H1 (cell line): ENCODE measurements around the gene SOHLH1. TPM values are rescaled to one million over a fixed set of nuclear protein-coding genes. Genes with fewer than 3 reads are reported as not detected.

Experiments used
- CTCF ChIA-PET: fragments of 300-600 bp; sonication (Branson Sonifier 250); formaldehyde crosslinking; loops from one replicate; lab custom pipeline; 2021; ENCODE audit not compliant: partially characterized antibody; lab: Charles Lee
- POLR2A ChIA-PET: fragments of 300-600 bp; sonication (Branson Sonifier 250); formaldehyde crosslinking; loops from one replicate; lab custom pipeline; 2021; ENCODE audit warnings: inconsistent platforms; ENCODE audit not compliant: partially characterized antibody; lab: Charles Lee
- DNase-seq, 2 experiments: peaks; one replicate each; pipeline versions ENCODE4 v3.0.0 to v3.0.0-alpha.2; 2010 to 2022; ENCODE audit warnings: low spot score in 2 of 2, low read depth in 1 of 2, mixed read lengths in 1 of 2
- FAIRE-seq: peaks from 2 replicates; lab custom pipeline; 2011; peaks lifted over from hg19 to GRCh38; lab: Jason Lieb, UNC
- H2AFZ ChIP-seq: 2 replicates; pipeline ENCODE4 v1.8.1; 2012; ENCODE audit warnings: low read length, inconsistent platforms
- H2AK5ac ChIP-seq: 2 replicates; pipeline ENCODE4 v1.6.1; 2013; ENCODE audit warnings: low read depth, low read length
- H2BK120ac ChIP-seq: replicated peaks from 2 replicates; pipeline ENCODE3; 2013; ENCODE audit warnings: low read depth, low read length, inconsistent platforms
- H2BK12ac ChIP-seq: 2 replicates; pipeline ENCODE4 v1.6.1; 2013; ENCODE audit warnings: low read depth, low read length
- H2BK15ac ChIP-seq: 2 replicates; pipeline ENCODE4 v1.6.1; 2013; ENCODE audit warnings: low read length
- H2BK20ac ChIP-seq: 2 replicates; pipeline ENCODE4 v1.6.1; 2013; ENCODE audit warnings: low read length
- H2BK5ac ChIP-seq: 2 replicates; pipeline ENCODE4 v1.6.1; 2013; ENCODE audit warnings: low read depth, low read length
- H3K14ac ChIP-seq: 2 replicates; pipeline ENCODE4 v1.6.1; 2013; ENCODE audit warnings: inconsistent platforms; ENCODE audit not compliant: insufficient read length
- H3K18ac ChIP-seq: 2 replicates; pipeline ENCODE4 v1.6.1; 2013; ENCODE audit warnings: low read length; ENCODE audit errors: extremely low read depth
- H3K23ac ChIP-seq: 2 replicates; pipeline ENCODE4 v1.6.1; 2013; ENCODE audit warnings: inconsistent platforms; ENCODE audit not compliant: insufficient read length
- H3K23me2 ChIP-seq: 2 replicates; pipeline ENCODE4 v1.6.1; 2013; ENCODE audit warnings: low read depth, low read length
- H3K27ac ChIP-seq: 2 replicates; pipeline ENCODE4 v1.6.1; 2011; ENCODE audit warnings: low read depth, low read length, inconsistent platforms
- H3K27me3 ChIP-seq, 4 experiments: replicated peaks in 1 of 4; 1 replicate in 1 of 4; 2 replicates in 3 of 4; pipeline versions ENCODE4 v1.6.1 to v1.8.1; 2011 to 2013; ENCODE audit warnings: low read length in 3 of 4, mild to moderate bottlenecking in 3 of 4, inconsistent platforms in 2 of 4, mixed read lengths in 2 of 4, moderate library complexity in 1 of 4; ENCODE audit not compliant: control insufficient read depth in 3 of 4, insufficient read depth in 3 of 4; ENCODE audit errors: extremely low read depth in 1 of 4
- H3K36me3 ChIP-seq, 4 experiments: 2 replicates each; pipeline versions ENCODE4 v1.6.1 to v1.8.1; 2011 to 2013; ENCODE audit warnings: mild to moderate bottlenecking in 4 of 4, low read length in 3 of 4, moderate library complexity in 2 of 4, control low read depth in 1 of 4, inconsistent platforms in 1 of 4; ENCODE audit not compliant: insufficient read depth in 4 of 4, control insufficient read depth in 2 of 4
- H3K4ac ChIP-seq: replicated peaks from 2 replicates; pipeline ENCODE3; 2013; ENCODE audit warnings: low read length, low read depth, mixed read lengths, inconsistent platforms; ENCODE audit not compliant: insufficient read length
- H3K4me1 ChIP-seq, 4 experiments: replicated peaks in 1 of 4; 1 replicate in 1 of 4; 2 replicates in 3 of 4; pipeline versions ENCODE4 v1.6.1 to v1.8.1; 2011 to 2013; ENCODE audit warnings: low read length in 3 of 4, inconsistent platforms in 2 of 4, mixed read lengths in 1 of 4; ENCODE audit not compliant: insufficient read depth in 4 of 4, control insufficient read depth in 3 of 4
- H3K4me2 ChIP-seq, 2 experiments: 2 replicates each; pipeline versions ENCODE4 v1.6.1 to v1.8.1; 2011 to 2013; ENCODE audit warnings: low read depth in 2 of 2, low read length in 2 of 2, control low read depth in 1 of 2, inconsistent platforms in 1 of 2, mild to moderate bottlenecking in 1 of 2; ENCODE audit not compliant: insufficient read depth in 1 of 2
- H3K4me3 ChIP-seq, 4 experiments: fragments of 200-600, 300-600 bp in 1 of 4; sonication (generic), shearing (Covaris generic), sonication (Bioruptor Twin) in 1 of 4; 2 replicates each; pipeline versions ENCODE4 v1.5.1 to v1.8.1; 2011 to 2016; ENCODE audit warnings: low read length in 4 of 4, low read depth in 3 of 4, control low read depth in 2 of 4, inconsistent platforms in 2 of 4, mild to moderate bottlenecking in 2 of 4, mixed read lengths in 1 of 4, moderate library complexity in 1 of 4; ENCODE audit not compliant: insufficient read depth in 2 of 4; ENCODE audit errors: extremely low read depth in 1 of 4
- H3K56ac ChIP-seq: replicated peaks from 2 replicates; pipeline ENCODE3; 2013; ENCODE audit warnings: low read depth, mild to moderate bottlenecking, mixed read lengths, low read length, inconsistent platforms; ENCODE audit not compliant: insufficient read length
- H3K79me1 ChIP-seq: 2 replicates; pipeline ENCODE4 v1.6.1; 2013; ENCODE audit warnings: low read depth, low read length, control low read depth
- H3K79me2 ChIP-seq, 2 experiments: 2 replicates each; pipeline versions ENCODE4 v1.6.1 to v1.8.1; 2012 to 2013; ENCODE audit warnings: low read length in 2 of 2, mild to moderate bottlenecking in 2 of 2, inconsistent platforms in 1 of 2; ENCODE audit not compliant: insufficient read depth in 2 of 2, control insufficient read depth in 1 of 2
- H3K9ac ChIP-seq, 4 experiments: replicated peaks in 1 of 4; 1 replicate in 1 of 4; 2 replicates in 3 of 4; pipeline versions ENCODE4 v1.6.1 to v1.8.1; 2011 to 2013; ENCODE audit warnings: low read depth in 3 of 4, low read length in 3 of 4, control low read depth in 2 of 4, mild to moderate bottlenecking in 2 of 4, moderate library complexity in 2 of 4, inconsistent platforms in 1 of 4; ENCODE audit errors: extremely low read depth in 1 of 4
- H3K9me3 ChIP-seq, 2 experiments: 2 replicates each; pipeline versions ENCODE4 v1.6.1 to v1.8.1; 2012 to 2013; ENCODE audit warnings: mild to moderate bottlenecking in 2 of 2, moderate library complexity in 2 of 2, control low read depth in 1 of 2, inconsistent platforms in 1 of 2, low read depth in 1 of 2, low read length in 1 of 2, mixed read lengths in 1 of 2; ENCODE audit not compliant: insufficient read depth in 2 of 2
- H4K20me1 ChIP-seq, 2 experiments: replicated peaks in 1 of 2; 2 replicates each; pipeline versions ENCODE3 to v1.8.1; 2011 to 2013; ENCODE audit warnings: inconsistent platforms in 2 of 2, low read length in 2 of 2, mild to moderate bottlenecking in 1 of 2; ENCODE audit not compliant: insufficient read depth in 2 of 2, control insufficient read depth in 1 of 2
- H4K5ac ChIP-seq: 2 replicates; pipeline ENCODE4 v1.6.1; 2013; ENCODE audit warnings: low read length, low read depth, mixed read lengths, inconsistent platforms; ENCODE audit not compliant: insufficient read length
- H4K8ac ChIP-seq: 2 replicates; pipeline ENCODE4 v1.8.0; 2013; ENCODE audit warnings: mild to moderate bottlenecking, moderate library complexity, low read length, inconsistent platforms; ENCODE audit not compliant: insufficient read depth; ENCODE audit errors: extremely low read depth
- H4K91ac ChIP-seq: replicated peaks from 2 replicates; pipeline ENCODE3; 2013; ENCODE audit warnings: low read length, mixed read lengths, inconsistent platforms; ENCODE audit not compliant: insufficient read length
- BCL11A ChIP-seq, 2 experiments: IDR thresholded peaks; one replicate each; pipeline ENCODE4 v1.6.1; 2011; ENCODE audit warnings: low read depth in 2 of 2, low read length in 2 of 2, mild to moderate bottlenecking in 2 of 2
- NRF1 ChIP-seq: IDR thresholded peaks from 2 replicates; pipeline ENCODE4 v1.6.1; 2011; ENCODE audit warnings: mild to moderate bottlenecking, low read depth, low read length, improper control_type of control experiment
- POLR2A ChIP-seq, 2 experiments: IDR thresholded peaks; 1 replicate in 1 of 2; 2 replicates in 1 of 2; pipeline ENCODE4 v1.6.1; 2011; ENCODE audit warnings: low read depth in 2 of 2, low read length in 2 of 2, mild to moderate bottlenecking in 2 of 2; ENCODE audit errors: control extremely low read depth in 1 of 2
- POLR2AphosphoS5 ChIP-seq: IDR thresholded peaks from 2 replicates; pipeline ENCODE4 v1.6.1; 2011; ENCODE audit warnings: low read depth, low read length
- RAD21 ChIP-seq, 2 experiments: IDR thresholded peaks in 1 of 2; conservative IDR thresholded peaks in 1 of 2; 2 replicates each; pipeline ENCODE4 v1.6.1; 2011; ENCODE audit warnings: low read depth in 2 of 2, low read length in 2 of 2, improper control_type of control experiment in 1 of 2, inconsistent platforms in 1 of 2, mild to moderate bottlenecking in 1 of 2, moderate library complexity in 1 of 2
- RNF2 ChIP-seq: fragments of 200-900, 300-1000 bp; sonication (generic); IDR thresholded peaks from 2 replicates; pipeline ENCODE4 v1.7.1; 2016; ENCODE audit warnings: borderline replicate concordance, low read depth, mild to moderate bottlenecking, antibody characterized with exemption, low read length; ENCODE audit not compliant: poor library complexity, severe bottlenecking; ENCODE audit errors: missing control alignments
- WGBS, 2 experiments: shearing (Covaris generic) in 1 of 2; methylation state at CpG; one replicate each; pipeline versions ENCODE4 v1.1.6 to v1.1.7; 2013 to 2015; ENCODE audit warnings: low lambda C conversion rate in 2 of 2, mixed read lengths in 2 of 2, inconsistent platforms in 1 of 2, low coverage in 1 of 2, missing lambda C conversion rate in 1 of 2; ENCODE audit not compliant: insufficient replicate concordance in 2 of 2, insufficient coverage in 1 of 2, insufficient read length in 1 of 2; ENCODE audit errors: extremely low coverage in 1 of 2, missing lambda C conversion rate in 1 of 2; 5-methylcytosine and 5-hydroxymethylcytosine counted together
- polyA plus RNA-seq, 7 experiments: library from polyadenylated mRNA; depleted of rRNA in 3 of 7; stranded (reverse) in 5 of 7; unstranded in 2 of 7; fragments of >200 nt in 5 of 7; fragments of 200-250 nt in 2 of 7; gene quantifications; 1 replicate in 5 of 7; 2 replicates in 1 of 7; 4 replicates in 1 of 7; pipeline versions ENCODE4 v1.2.1 to v1.2.3, GENCODE V29; 2011 to 2013; ENCODE audit warnings: missing spikeins in 2 of 7, mixed read lengths in 2 of 7
- total RNA-seq: library from RNA; stranded (reverse); fragmentation: NEBNext Ultra II Directional; extraction: Animal tissue kit (Norgen Biotek cat#: 25700); gene quantifications from 2 replicates; pipeline ENCODE4 v1.2.1, GENCODE V29; 2021
- TF ChIP-seq, protein P1 (sequence below), 3 experiments: IDR thresholded peaks; 1 replicate in 2 of 3; 2 replicates in 1 of 3; pipeline versions ENCODE4 v1.5.1 to v1.6.1; 2011; ENCODE audit warnings: low read length in 3 of 3, mild to moderate bottlenecking in 3 of 3, inconsistent platforms in 2 of 3, low read depth in 1 of 3, moderate library complexity in 1 of 3; ENCODE audit not compliant: insufficient read depth in 1 of 3; ENCODE audit errors: control extremely low read depth in 1 of 3

SOHLH1 gene
- total and polyA plus RNA-seq, 2 of the 8 experiments (the other 6 are each of a cell fraction or from before 2014, with no cell fraction given), result 0.11 TPM; not detected in 1

DNA sequence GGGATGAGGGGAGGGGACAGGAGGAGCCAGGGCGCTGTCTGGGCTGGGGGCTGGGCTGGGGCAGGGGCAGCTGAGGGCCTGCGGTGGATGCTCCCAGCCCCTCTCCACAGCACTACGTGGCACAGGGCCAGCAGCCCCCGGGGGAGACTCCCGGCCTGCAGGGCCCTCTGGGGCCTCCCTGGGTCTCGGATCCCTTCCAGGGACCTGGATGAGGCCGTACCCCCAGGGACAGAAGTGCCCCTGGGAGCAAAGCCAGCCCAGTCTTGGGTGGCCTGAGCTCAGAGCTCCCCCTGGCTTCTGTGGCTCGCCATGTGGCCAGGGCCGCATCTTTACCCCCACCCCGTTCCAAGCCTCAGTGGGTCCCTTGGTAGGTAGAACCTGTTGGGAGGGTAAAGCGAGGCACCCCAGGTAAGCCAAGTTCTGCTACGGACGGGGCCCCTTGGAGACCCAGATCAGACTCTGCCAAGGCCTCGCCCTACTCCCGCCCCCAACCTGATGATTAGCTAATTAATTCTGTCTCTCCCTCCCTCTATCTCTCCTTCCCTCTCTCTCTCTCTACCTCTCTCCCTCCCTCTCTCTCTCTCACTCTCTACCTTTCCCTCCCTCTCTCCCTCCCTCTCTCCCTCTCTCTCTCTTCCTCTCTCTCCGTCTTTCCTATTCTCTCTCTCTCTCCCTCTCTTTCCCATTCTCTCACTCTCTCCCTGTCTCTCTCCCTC lies 27.0 kb upstream of the SOHLH1 start:
- H4K20me1 ChIP-seq, result no peaks in the 10 kb centered on the region
- POLR2A ChIA-PET, result no interaction called here

More for the DNA sequence above, 27.0 kb upstream of the SOHLH1 start:
- no peak overlapping the region for H3K4ac ChIP-seq
- no peak overlapping the region for H3K9ac ChIP-seq
- no peak overlapping the region for H3K23ac ChIP-seq
- H2BK12ac ChIP-seq, result no peak overlapping the region
- no peak overlapping the region for H3K18ac ChIP-seq
- no peak for DNase-seq
- no peak overlapping the region for H4K8ac ChIP-seq
- H3K9me3 ChIP-seq, result peaks cover under 1 to 3% of the 10 kb centered on the region in 2 experiments; a peak in 1 of 4 replicates
- no peak for FAIRE-seq
- H4K91ac ChIP-seq, result no peak overlapping the region
- H2BK5ac ChIP-seq, result no peak overlapping the region
- peaks cover 0 to 11% (median 8%) of the 10 kb centered on the region in 4 experiments; a peak in 5 of 7 replicates for H3K4me1 ChIP-seq
- no peaks in the 10 kb centered on the region; the same call in 1 of the 2 replicates for H3K23me2 ChIP-seq
- H2BK15ac ChIP-seq, result no peak overlapping the region
- no peak overlapping the region for H4K5ac ChIP-seq
- H2AFZ ChIP-seq, result no peak overlapping the region
- WGBS, 2 experiments, result 70 to 100% methylated on average over 1 to 13 of the region's 16 CpGs
- 0 out of 2 replicates have a peak overlapping the region, but pooled peaks have one; percentile 48 for H2BK20ac ChIP-seq
- H3K56ac ChIP-seq, result no peak overlapping the region
- no peaks in the 10 kb centered on the region for H3K27me3 ChIP-seq
- no peaks in the 10 kb centered on the region for H3K36me3 ChIP-seq
- H3K14ac ChIP-seq, result no peak overlapping the region
- no peak overlapping the region for H2BK120ac ChIP-seq
- TF ChIP-seq POLR2A (IDR thresholded peaks at IDR 0.05; ENCODE audit: control extremely low read depth in 1 of 2, low read depth in 2 of 2, low read length in 2 of 2), result no peak
- no peak for TF ChIP-seq RNF2
- TF ChIP-seq NRF1, result no peak
- TF ChIP-seq, protein P1, sequence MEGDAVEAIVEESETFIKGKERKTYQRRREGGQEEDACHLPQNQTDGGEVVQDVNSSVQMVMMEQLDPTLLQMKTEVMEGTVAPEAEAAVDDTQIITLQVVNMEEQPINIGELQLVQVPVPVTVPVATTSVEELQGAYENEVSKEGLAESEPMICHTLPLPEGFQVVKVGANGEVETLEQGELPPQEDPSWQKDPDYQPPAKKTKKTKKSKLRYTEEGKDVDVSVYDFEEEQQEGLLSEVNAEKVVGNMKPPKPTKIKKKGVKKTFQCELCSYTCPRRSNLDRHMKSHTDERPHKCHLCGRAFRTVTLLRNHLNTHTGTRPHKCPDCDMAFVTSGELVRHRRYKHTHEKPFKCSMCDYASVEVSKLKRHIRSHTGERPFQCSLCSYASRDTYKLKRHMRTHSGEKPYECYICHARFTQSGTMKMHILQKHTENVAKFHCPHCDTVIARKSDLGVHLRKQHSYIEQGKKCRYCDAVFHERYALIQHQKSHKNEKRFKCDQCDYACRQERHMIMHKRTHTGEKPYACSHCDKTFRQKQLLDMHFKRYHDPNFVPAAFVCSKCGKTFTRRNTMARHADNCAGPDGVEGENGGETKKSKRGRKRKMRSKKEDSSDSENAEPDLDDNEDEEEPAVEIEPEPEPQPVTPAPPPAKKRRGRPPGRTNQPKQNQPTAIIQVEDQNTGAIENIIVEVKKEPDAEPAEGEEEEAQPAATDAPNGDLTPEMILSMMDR (IDR thresholded peaks at IDR 0.05; ENCODE audit: control extremely low read depth in 1 of 3, insufficient read depth in 1 of 3, low read depth in 1 of 3, low read length in 3 of 3), result peak in 2 of 3 experiments; percentile 26 to 41; a peak in 3 of 4 replicates
- TF ChIP-seq POLR2AphosphoS5, result no peak
- no peak for TF ChIP-seq BCL11A (IDR thresholded peaks at IDR 0.05; ENCODE audit: low read depth in 2 of 2, low read length in 2 of 2)
- peak; percentile 37 to 51 for TF ChIP-seq RAD21 (IDR thresholded peaks at IDR 0.05 in 1 of 2, conservative IDR thresholded peaks at IDR 0.05 in 1 of 2; ENCODE audit: low read depth in 2 of 2, low read length in 2 of 2)
- H3K79me1 ChIP-seq, result no peaks in the 10 kb centered on the region
- H3K79me2 ChIP-seq, result no peaks in the 10 kb centered on the region
- H3K4me2 ChIP-seq, result no peak overlapping the region
- CTCF ChIA-PET, result interaction anchor here (0.6 to 1.4 kb wide), 5 partner anchors 13 to 1898 kb away, joined by 3 to 5 read pairs (median 4); no protein-coding TSS in a partner anchor
- no peak overlapping the region for H3K4me3 ChIP-seq
- no peak overlapping the region for H3K27ac ChIP-seq
- H2AK5ac ChIP-seq, result 0 out of 2 replicates have a peak overlapping the region, but pooled peaks have one; percentile 39
